Left ventricle myocardium superior (tissue), 1 donor: ENCODE data around the gene PLD6. TPM values are rescaled to one million over a fixed set of nuclear protein-coding genes. Genes with fewer than 3 reads are reported as not detected.
A peak's percentile ranks its signal among the peaks of the same experiment; 100 is the strongest.
"Not testable (repeated sequence)": the region's sequence is repeated elsewhere in the genome, so short reads cannot be mapped to it uniquely, and the experiment has no call there.

Experiments
- ATAC-seq: fragments of 200-7000 bp; cut with Tn5 transposase; one replicate; pipeline ENCODE4 v1.9.1; 2020; ENCODE audit warnings: mild to moderate bottlenecking, moderate library complexity
- DNase-seq: peaks from one replicate; pipeline ENCODE4 v3.0.0-alpha.2; 2020
- intact Hi-C: fragments of 100-400 bp; cut with micrococcal nuclease; formaldehyde crosslinking; loops from one replicate; pipeline ENCODE4 v1.11.0; 2022
- total RNA-seq: library from RNA; stranded (reverse); fragmentation: NEBNext Ultra II Directional; extraction: Animal tissue kit (Norgen Biotek cat#: 25700); gene quantifications from one replicate; pipeline ENCODE4 v1.2.1, GENCODE V29; 2021
- donor health status: DM: no; HTN: yes; CAD: no; lungs with severe emphysema.

The PLD6 gene
- total RNA-seq, 1 donor from 2014 or later: 11.5 TPM

DNA sequence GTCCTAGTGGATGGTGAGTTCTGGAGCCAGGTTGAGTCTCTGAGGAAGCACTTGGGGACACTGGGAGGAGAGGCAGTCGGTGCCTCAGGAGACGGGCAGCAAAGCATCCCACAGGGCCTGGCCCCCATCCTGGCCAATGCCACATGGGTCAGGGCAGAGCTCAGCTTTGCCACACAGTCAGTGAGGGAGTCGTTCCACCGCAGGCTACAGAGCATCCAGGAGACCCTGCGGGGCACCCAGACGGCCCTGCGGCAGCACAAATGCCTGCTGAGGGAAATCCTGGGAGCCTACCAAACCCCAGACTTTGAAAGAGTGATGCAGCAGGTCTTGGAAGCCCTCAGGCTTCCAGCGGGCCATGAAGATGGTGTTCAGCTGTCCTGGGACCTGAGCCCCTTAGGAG lies 39.7 kb downstream of the PLD6 start:
- ATAC-seq: no peak
- no peak for DNase-seq
- intact Hi-C loops: no loop called here

DNA sequence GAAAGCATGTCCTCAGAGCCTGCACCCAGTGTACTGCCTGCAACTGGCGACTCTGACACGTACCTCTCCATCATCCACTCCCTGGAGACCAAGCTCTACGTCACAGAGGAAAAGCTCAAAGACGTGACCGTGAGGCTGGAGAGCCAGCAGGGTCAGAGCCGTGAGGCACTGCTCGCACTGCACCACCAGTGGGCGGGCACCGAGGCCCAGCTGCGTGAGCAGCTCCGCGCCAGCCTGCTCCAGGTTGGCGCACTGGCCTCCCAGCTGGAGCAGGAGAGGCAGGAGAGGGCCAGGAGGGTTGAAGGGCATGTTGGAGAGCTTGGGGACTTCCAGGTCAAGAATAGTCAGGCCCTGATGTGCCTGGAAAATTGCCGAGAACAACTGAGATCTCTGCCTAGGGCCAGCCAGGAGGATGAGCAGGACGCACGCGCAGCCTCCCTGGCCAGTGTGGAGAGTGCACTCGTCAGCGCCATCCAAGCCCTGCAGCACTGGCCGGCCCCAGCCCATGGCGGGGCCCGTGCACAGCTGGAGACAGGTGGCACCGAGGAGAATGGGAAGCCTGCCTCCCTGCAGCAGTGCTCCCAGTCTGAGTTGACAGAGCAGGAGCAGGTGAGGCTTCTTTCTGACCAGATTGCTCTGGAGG lies 40.3 kb downstream of the PLD6 start:
- peak; percentile 14 for DNase-seq

GRCh38 chr17:17164676-17165075 lies 41.5 kb downstream of the PLD6 start:
- intact Hi-C loops: no loop called here
- no peak for DNase-seq
- ATAC-seq: no peak

More for the DNA sequence above, 40.3 kb downstream of the PLD6 start:
- intact Hi-C loops: no loop called here
- no peak for ATAC-seq

DNA sequence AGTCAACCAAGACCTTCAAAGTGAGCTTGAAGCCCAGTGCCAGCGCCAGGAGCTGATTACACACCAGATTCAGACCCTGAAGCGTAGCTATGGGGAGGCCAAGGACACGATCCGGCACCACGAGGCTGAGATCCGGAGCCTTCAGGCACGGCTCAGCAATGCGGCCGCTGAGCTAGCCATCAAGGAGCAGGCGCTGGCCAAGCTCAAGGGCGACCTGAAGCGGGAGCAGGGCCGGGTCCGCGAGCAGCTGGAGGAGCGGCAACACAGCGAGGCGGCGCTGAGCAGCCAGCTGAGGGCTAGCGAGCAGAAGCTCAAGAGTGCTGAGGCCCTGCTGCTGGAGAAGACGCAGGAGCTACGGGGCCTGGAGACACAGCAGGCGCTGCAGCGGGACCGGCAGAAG lies 42.0 kb downstream of the PLD6 start:
- DNase-seq: no peak
- intact Hi-C loops: no loop called here
- ATAC-seq: no peak

GRCh38 chr17:17161759-17162158 lies 44.4 kb downstream of the PLD6 start:
- ATAC-seq (peak; percentile 82), DNase-seq (peak; percentile 56)
- intact Hi-C loops: no loop called here

DNA sequence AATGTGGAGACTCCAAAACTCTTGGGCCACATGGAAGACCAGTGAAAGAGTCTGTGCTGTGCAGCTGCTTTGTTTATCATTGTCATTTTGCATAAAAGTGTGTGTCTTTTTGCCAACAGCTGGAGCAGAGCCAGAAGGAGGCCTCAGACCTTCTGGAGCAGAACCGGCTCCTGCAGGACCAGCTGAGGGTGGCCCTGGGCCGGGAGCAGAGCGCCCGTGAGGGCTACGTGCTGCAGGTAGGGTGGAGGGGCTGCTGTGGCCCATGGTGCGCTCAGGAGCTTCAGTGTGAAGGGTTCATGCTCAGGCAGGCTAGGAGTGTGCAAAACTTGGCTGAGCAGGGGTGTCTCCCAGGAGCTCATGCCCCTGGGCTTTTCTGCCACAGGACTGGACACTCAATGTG lies 45.0 kb downstream of the PLD6 start:
- no peak for ATAC-seq
- no peak for DNase-seq
- intact Hi-C loops: no loop called here

- intact Hi-C loops: no loop called here
- DNase-seq: no peak
- ATAC-seq: no peak
These were observed 46.6 kb downstream of the PLD6 start for GRCh38 chr17:17159571-17159970.

DNA sequence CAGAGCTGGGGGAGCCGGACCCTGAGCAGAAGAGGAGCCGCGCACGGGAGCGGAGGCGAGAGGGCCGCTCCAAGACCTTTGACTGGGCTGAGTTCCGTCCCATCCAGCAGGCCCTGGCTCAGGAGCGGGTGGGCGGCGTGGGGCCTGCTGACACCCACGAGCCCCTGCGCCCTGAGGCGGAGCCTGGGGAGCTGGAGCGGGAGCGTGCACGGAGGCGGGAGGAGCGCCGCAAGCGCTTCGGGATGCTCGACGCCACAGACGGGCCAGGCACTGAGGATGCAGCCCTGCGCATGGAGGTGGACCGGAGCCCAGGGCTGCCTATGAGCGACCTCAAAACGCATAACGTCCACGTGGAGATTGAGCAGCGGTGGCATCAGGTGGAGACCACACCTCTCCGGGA lies 47.6 kb downstream of the PLD6 start:
- DNase-seq, intact Hi-C loops, ATAC-seq: not testable (repeated sequence)

DNA sequence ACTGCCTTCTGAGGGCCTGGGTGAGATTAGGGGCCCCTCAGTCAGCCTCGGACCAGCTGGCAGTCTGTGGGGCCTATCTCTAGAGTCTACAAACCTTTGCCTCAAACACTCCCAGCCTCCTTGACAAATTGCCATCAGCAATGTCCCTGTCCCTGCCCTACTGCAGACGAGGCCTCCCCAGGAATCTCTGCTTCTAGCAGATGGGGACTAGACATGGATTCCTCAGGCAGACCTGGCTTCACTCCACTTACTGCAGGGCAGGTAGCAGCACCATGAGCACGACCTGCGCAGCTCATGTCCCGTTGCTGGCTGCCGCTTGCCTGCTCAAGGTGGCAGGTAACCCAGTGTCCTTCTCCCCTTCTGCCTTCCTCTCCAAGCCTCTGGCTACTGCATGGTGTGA lies 49.1 kb downstream of the PLD6 start:
- DNase-seq (no peak), ATAC-seq (no peak)
- intact Hi-C loops: no loop called here

GRCh38 chr17:17156511-17156910 lies 49.6 kb downstream of the PLD6 start:
- ATAC-seq (no peak), DNase-seq (no peak)
- intact Hi-C loops: no loop called here

DNA sequence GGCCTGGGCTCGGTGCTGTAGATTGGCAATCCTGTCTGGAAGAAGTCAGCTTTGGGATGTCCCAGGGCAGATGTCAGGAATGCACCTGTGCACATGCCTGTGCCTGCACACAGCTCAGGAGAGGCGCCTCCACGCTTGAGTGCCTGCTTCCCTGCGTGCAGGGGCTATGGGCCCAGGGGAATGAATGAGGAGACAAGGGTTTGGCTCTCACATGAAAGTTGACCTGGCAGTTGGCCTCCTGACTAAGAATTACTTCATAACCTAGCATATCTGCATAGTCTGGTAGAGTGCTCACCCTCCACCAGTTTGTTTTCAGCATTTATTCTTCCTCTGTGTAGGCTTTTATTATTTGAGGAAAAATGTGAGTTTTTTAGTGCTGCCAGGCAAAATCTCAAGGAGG lies 50.0 kb downstream of the PLD6 start:
- DNase-seq (no peak), ATAC-seq (no peak)
- intact Hi-C loops: no loop called here

DNA sequence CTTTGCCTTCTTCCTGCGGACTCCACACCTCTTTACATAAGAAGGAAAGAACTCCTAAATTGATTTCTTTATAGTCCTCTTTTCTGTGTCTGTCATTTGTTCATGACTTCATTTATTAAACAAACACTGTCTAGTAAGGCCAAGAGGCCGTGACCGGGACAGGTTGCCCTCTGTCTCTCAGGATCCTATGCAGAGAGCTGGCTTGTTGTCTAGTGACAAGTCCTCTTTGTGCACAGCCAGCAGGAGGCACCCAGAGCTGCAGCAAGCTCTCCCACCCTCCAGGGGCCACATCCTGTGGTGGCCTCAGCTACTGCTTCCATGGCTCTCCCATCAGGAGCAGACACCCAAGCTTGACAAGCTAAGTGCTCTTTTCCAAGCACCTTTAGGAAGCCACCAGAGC lies 50.6 kb downstream of the PLD6 start:
- intact Hi-C loops: no loop called here
- ATAC-seq (no peak), DNase-seq (no peak)

GRCh38 chr17:17154981-17155380 lies 51.2 kb downstream of the PLD6 start:
- ATAC-seq (no peak), DNase-seq (no peak)
- intact Hi-C loops: no loop called here

- DNase-seq: no peak
- intact Hi-C loops: no loop called here
- no peak for ATAC-seq
These were observed 51.6 kb downstream of the PLD6 start for GRCh38 chr17:17154556-17154955.

- ATAC-seq (no peak), DNase-seq (no peak)
- intact Hi-C loops: no loop called here
These were observed 52.4 kb downstream of the PLD6 start for GRCh38 chr17:17153709-17154108.

- no peak for DNase-seq
- intact Hi-C loops: no loop called here
- no peak for ATAC-seq
These were observed 53.1 kb downstream of the PLD6 start for GRCh38 chr17:17153071-17153470.

DNA sequence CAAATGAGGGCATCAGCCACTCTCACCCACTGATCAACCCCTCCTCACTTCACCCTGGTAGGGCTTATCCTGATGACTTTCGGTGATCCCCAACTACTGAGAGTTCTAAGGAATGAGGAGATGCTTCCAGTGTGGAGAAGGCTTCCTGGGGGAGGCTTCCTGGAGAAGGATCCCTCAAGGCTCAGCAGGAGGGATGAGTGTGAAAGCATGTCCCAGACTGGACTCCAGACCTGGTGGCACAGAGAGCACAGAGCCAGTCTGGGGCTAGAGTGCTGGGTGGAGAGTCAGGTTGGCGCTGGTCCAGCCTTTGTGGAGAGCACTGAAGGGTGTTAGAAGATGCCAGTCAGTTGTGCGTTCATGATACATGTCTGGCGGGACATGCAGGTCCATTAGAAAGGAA lies 53.7 kb downstream of the PLD6 start:
- peak; percentile 83 for ATAC-seq
- DNase-seq: peak; percentile 83
- intact Hi-C loops: no loop called here

DNA sequence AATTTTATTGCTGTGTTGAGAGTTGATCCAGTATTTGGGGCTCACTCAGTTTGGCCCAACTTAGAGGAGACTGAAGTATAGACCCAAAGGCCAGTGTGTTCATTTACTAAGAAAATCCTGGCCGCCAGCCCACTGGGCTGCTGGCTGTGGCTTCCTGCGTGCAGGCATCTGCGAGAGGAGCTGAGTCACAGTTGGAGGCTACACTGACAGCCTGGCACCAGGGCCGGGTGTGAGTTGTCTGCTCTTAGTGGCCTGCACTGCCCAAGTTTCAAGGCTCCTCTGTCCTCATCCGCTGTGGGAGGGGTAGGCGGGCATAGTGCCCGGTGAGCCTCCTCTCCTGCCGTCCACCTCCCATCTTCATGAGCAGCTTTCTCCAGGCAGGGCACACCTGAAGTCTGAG lies 54.2 kb downstream of the PLD6 start:
- peak; percentile 95 for ATAC-seq
- intact Hi-C loops: no loop called here
- peak; percentile 93 for DNase-seq

GRCh38 chr17:17151541-17151940 lies 54.6 kb downstream of the PLD6 start:
- no peak for ATAC-seq
- intact Hi-C loops: no loop called here
- no peak for DNase-seq

DNA sequence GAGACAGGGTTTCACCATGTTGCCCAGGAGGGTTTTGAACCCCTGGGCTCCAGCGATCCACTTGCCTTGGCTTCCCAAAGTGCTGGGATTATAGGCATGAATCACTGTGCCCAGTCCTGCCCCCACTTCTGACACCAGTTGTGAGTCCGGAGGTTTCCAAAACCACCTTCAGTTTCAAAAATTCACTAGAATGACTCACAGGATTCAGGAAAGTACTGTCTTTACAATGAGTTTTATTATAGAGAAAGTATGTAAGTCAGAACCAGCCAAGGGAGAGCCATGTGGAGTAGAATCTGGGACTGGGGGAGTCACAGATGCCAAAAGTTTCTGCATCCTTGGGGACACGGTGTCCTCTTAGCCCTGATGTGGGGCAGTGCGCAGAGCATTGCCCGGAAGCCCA lies 55.1 kb downstream of the PLD6 start:
- ATAC-seq (no peak), DNase-seq (no peak)
- intact Hi-C loops: no loop called here
